NB4 (cell line): ENCODE measurements around the gene AOAH.

ENCODE experiments used
- DNase-seq: peaks from one replicate; pipeline ENCODE4 v3.0.0; 2010; ENCODE audit warnings: low read depth
- H3K4me3 ChIP-seq: one replicate; pipeline ENCODE4 v1.5.1; 2011; ENCODE audit warnings: mild to moderate bottlenecking, low read depth, low read length, moderate library complexity
- MAX ChIP-seq: IDR thresholded peaks from 2 replicates; pipeline ENCODE4 v1.6.1; 2011; ENCODE audit warnings: low read depth, low read length
- MYC ChIP-seq: IDR thresholded peaks from 2 replicates; pipeline ENCODE4 v1.6.1; 2011; ENCODE audit warnings: low read depth, low read length
- POLR2A ChIP-seq: IDR thresholded peaks from 2 replicates; pipeline ENCODE4 v1.6.1; 2011; ENCODE audit warnings: mild to moderate bottlenecking; ENCODE audit not compliant: insufficient read length; ENCODE audit errors: extremely low read depth
- TF ChIP-seq, protein P1 (sequence below): IDR thresholded peaks from one replicate; pipeline ENCODE4 v1.5.1; 2012; ENCODE audit warnings: low read depth, low read length

The AOAH gene

GRCh38 chr7:36723951-36724664 lies at the start of gene AOAH:
Gene AOAH (minus strand): TSS chr7:36724494. CDS start chr7:36724148, 346 bp downstream.
- TF ChIP-seq MAX (peak; percentile 91), POLR2A (peak; percentile 75), MYC (peak; percentile 94)
- TF ChIP-seq, protein P1, sequence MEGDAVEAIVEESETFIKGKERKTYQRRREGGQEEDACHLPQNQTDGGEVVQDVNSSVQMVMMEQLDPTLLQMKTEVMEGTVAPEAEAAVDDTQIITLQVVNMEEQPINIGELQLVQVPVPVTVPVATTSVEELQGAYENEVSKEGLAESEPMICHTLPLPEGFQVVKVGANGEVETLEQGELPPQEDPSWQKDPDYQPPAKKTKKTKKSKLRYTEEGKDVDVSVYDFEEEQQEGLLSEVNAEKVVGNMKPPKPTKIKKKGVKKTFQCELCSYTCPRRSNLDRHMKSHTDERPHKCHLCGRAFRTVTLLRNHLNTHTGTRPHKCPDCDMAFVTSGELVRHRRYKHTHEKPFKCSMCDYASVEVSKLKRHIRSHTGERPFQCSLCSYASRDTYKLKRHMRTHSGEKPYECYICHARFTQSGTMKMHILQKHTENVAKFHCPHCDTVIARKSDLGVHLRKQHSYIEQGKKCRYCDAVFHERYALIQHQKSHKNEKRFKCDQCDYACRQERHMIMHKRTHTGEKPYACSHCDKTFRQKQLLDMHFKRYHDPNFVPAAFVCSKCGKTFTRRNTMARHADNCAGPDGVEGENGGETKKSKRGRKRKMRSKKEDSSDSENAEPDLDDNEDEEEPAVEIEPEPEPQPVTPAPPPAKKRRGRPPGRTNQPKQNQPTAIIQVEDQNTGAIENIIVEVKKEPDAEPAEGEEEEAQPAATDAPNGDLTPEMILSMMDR: no peak
- H3K4me3 ChIP-seq: peak within 1 kb of the TSS; percentile 80
- peak; percentile 99 for DNase-seq

DNA sequence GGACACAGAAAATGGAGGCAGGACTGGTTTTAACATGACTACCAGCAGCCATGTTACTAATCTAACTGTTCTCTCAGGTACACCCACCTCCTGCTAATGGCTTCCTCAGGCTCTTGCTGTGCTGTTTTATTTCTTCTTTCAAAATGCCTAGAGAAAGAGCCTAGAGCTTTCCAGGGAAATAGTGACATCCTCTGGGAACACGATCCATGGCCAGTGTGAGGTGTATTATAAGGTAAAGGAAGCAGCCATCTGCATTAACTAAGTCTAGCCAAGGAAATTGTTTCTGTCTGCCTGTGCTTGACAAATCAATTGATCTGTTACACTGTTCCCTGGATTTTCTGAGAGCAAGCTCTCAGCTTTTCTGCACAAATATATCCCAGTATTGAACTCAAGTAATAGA lies 42.2 kb upstream of the AOAH start:
- no peak for DNase-seq

DNA sequence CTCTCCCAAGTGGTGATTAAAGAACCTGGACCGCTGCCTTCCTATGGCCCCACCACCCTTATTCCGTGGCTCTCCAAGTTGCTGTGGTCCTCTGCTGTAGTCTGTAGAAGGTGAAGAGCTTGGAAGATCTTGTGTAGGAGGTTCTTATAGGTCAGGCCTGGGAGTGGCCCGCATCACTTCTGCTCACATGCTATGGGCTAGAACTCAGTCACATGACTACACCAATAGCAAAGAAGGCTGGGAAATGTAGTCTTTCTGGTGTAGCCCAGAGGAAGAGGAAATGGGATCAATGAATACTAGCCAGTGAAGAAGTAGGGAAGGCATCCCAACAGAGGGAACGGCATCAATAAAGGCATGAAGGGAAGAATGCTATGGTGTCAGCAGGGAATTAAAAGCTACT lies 41.3 kb upstream of the AOAH start:
- H3K4me3 ChIP-seq: no peak overlapping the region
- TF ChIP-seq MYC (no peak), MAX (0 out of 2 replicates have a peak, but pooled peaks have one; percentile 2), POLR2A (no peak)
- TF ChIP-seq, protein P1: no peak
- DNase-seq: peak; percentile 83

More for the DNA sequence above, 42.2 kb upstream of the AOAH start:
- TF ChIP-seq POLR2A: no peak
- no peak for TF ChIP-seq MYC
- TF ChIP-seq, protein P1: no peak
- TF ChIP-seq MAX: no peak
- H3K4me3 ChIP-seq: no peak overlapping the region

- no peak for TF ChIP-seq MYC
- no peak for TF ChIP-seq MAX
- TF ChIP-seq, protein P1: peak; percentile 22
- no peak overlapping the region for H3K4me3 ChIP-seq
- DNase-seq: peak; percentile 81
These were observed 40.6 kb upstream of the AOAH start for GRCh38 chr7:36764929-36765328.

GRCh38 chr7:36763132-36763816 lies 39.0 kb upstream of the AOAH start:
- no peak overlapping the region for H3K4me3 ChIP-seq
- DNase-seq: no peak
- no peak for TF ChIP-seq POLR2A
- no peak for TF ChIP-seq MAX
- TF ChIP-seq MYC: no peak
- TF ChIP-seq, protein P1: no peak
